Activated CD8-positive, alpha-beta T cell treated with anti-CD3 and anti-CD28 coated beads, Interleukin-2, amount 10 ng/mL, durations not matched to agents 7 days and 5 days (primary cell): ENCODE measurements around the gene RPS28. TPM values are rescaled to one million over a fixed set of nuclear protein-coding genes. Genes with fewer than 3 reads are reported as not detected.

Source experiments
- ATAC-seq: fragments of 150-1000 bp; cut with Tn5 transposase; one replicate; pipeline ENCODE4 v1.10.0; 2021; ENCODE audit warnings: moderate library complexity
- CTCF ChIA-PET: fragments of 350-600 bp; sonication (Branson Sonifier 250); formaldehyde crosslinking; loops from one replicate; lab custom pipeline; 2021; ENCODE audit warnings: antibody characterized with exemption; lab: Charles Lee
- POLR2A ChIA-PET: fragments of 350-600 bp; sonication (Branson Sonifier 250); formaldehyde crosslinking; loops from one replicate; lab custom pipeline; 2021; ENCODE audit warnings: antibody characterized with exemption; lab: Charles Lee
- DNase-seq: peaks from one replicate; pipeline ENCODE4 v3.0.0-alpha.2; 2020
- H3K27ac Mint-ChIP-seq: one replicate; pipeline ENCODE4 v1.8.0; 2021; ENCODE audit warnings: mild to moderate bottlenecking, mixed read lengths
- H3K27me3 Mint-ChIP-seq: one replicate; pipeline ENCODE4 v1.8.0; 2021; ENCODE audit warnings: low read depth, mixed read lengths
- H3K36me3 Mint-ChIP-seq: one replicate; pipeline ENCODE4 v1.8.0; 2021; ENCODE audit warnings: low read depth, mixed read lengths
- H3K4me1 Mint-ChIP-seq: one replicate; pipeline ENCODE4 v1.8.0; 2021; ENCODE audit warnings: low read depth, mixed read lengths
- H3K4me3 Mint-ChIP-seq: one replicate; pipeline ENCODE4 v1.8.0; 2021; ENCODE audit warnings: mild to moderate bottlenecking, mixed read lengths
- H3K9me3 Mint-ChIP-seq: one replicate; pipeline ENCODE4 v1.8.0; 2022; ENCODE audit warnings: mixed read lengths; ENCODE audit not compliant: insufficient read depth
- total RNA-seq, 2 experiments: library from RNA; stranded (reverse); gene quantifications; one replicate each; pipeline ENCODE4 v1.2.3, GENCODE V29; 2021

RPS28 gene
- total RNA-seq, 2 experiments from 2014 or later = 1,476 to 1,561 TPM

DNA sequence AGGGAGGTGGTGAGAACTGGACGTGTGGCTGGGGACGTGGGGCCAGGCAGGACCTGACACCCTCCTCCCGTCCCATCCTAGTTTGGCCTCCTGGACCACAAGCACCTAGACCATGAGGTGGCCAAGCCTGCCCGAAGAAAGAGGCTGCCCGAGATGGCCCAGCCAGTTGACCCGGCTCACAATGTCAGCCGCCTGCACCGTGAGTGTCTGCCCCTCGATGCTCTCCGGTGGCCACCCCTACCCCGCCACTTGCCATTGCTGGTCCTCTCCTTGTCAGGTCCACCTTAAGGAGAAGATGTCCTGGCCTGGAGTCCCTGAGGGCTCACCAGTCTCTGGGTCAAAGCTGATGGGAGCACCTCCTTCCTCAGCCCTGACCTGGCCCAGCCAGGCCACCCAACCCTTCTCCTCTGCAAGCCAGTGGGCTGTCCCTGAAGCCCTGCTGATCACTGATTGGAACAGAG, 44.9 kb downstream of the RPS28 start:
- Mint-ChIP-seq H3K9me3 (no peaks in the 10 kb centered on the region), H3K27ac (no peak overlapping the region), H3K4me1 (peaks cover 17% of the 10 kb centered on the region), H3K36me3 (no peaks in the 10 kb centered on the region), H3K27me3 (peaks cover 52% of the 10 kb centered on the region), H3K4me3 (no peak overlapping the region)
- ChIA-PET CTCF (interaction anchor here (0.6 to 1.6 kb wide), 4 partner anchors 13 to 212 kb away, joined by 3 read pairs; no protein-coding TSS in a partner anchor), POLR2A (interaction anchor here (0.9 kb wide), 1 partner anchor 25 kb away, joined by 3 read pairs; no protein-coding TSS in a partner anchor)
- DNase-seq = no peak
- ATAC-seq = no peak

GRCh38 chr19:8366961-8367326, 45.6 kb downstream of the RPS28 start:
- POLR2A ChIA-PET = interaction anchor here (1.2 kb wide), 1 partner anchor 147 kb away, joined by 4 read pairs; the partner anchor contains the start of gene ZNF414

DNA sequence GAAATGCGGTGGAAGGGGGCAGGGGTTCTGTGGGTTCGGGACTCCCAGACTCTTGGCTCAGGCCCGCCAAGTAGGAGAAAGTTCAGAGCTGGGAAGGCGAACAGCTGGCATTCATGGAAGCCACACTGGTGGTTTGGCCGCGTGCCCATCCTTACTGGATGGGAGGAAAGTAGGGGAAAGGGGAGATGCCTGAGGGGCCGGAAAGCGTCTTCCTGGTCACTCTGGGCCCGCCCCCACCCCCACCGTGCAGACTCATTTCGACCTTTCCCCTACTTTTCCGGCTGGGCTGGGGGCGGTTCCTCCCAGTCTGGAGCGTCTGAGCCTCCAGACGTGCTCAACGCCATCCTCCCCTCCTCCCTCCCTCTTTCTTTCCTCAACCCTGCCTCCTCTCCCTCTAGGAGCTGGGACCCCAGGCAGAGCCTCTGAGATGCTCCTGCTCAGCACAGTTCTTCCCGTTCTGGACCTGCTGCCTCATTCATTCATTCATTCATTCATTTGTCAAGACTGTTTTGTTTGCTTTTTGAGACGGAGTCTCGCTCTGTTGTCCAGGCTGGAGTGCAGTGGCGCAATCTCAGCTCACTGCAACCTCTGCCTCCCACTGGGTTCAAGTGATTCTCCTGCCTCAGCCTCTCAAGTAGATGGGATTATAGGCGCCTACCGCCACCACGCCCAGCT, 46.2 kb downstream of the RPS28 start:
- ChIA-PET CTCF (interaction anchor here (0.6 to 4.0 kb wide), 2 partner anchors 13 to 20 kb away, joined by 3 to 24 read pairs; no protein-coding TSS in a partner anchor), POLR2A (interaction anchor here (1.2 kb wide), 1 partner anchor 147 kb away, joined by 4 read pairs; the partner anchor contains the start of gene ZNF414)
- Mint-ChIP-seq H3K27ac (no peak overlapping the region), H3K4me1 (peaks cover 17% of the 10 kb centered on the region), H3K36me3 (no peaks in the 10 kb centered on the region), H3K27me3 (peaks cover 43% of the 10 kb centered on the region), H3K9me3 (no peaks in the 10 kb centered on the region), H3K4me3 (no peak overlapping the region)
- DNase-seq (no peak), ATAC-seq (no peak)

More at GRCh38 chr19:8366961-8367326, 45.6 kb downstream of the RPS28 start:
- Mint-ChIP-seq H3K4me3 (no peak overlapping the region), H3K27me3 (peaks cover 48% of the 10 kb centered on the region), H3K9me3 (no peaks in the 10 kb centered on the region), H3K36me3 (no peaks in the 10 kb centered on the region), H3K27ac (no peak overlapping the region), H3K4me1 (peaks cover 17% of the 10 kb centered on the region)
- no peak for DNase-seq
- CTCF ChIA-PET = interaction anchor here (1.1 kb wide), 1 partner anchor 13 kb away, joined by 3 read pairs; no protein-coding TSS in a partner anchor
- ATAC-seq = no peak

- no peaks in the 10 kb centered on the region for H3K9me3 Mint-ChIP-seq
- H3K36me3 Mint-ChIP-seq = no peaks in the 10 kb centered on the region
- H3K4me1 Mint-ChIP-seq = peaks cover 6% of the 10 kb centered on the region
- peaks cover 28% of the 10 kb centered on the region for H3K27me3 Mint-ChIP-seq
- no peak for DNase-seq
- no peak overlapping the region for H3K27ac Mint-ChIP-seq
- no peak for ATAC-seq
- ChIA-PET POLR2A (no interaction called here), CTCF (interaction anchor here (0.8 to 4.0 kb wide), 2 partner anchors 16 to 206 kb away, joined by 3 to 24 read pairs; partner anchors contain the start of gene MYO1F)
- H3K4me3 Mint-ChIP-seq = no peak overlapping the region
These were observed 49.1 kb downstream of the RPS28 start for GRCh38 chr19:8370176-8371010.

GRCh38 chr19:8371011-8371804, 49.9 kb downstream of the RPS28 start:
- no peaks in the 10 kb centered on the region for H3K36me3 Mint-ChIP-seq

More at GRCh38 chr19:8371011-8371804, 49.9 kb downstream of the RPS28 start:
- Mint-ChIP-seq H3K27ac (no peak overlapping the region), H3K9me3 (no peaks in the 10 kb centered on the region), H3K4me3 (no peak overlapping the region), H3K4me1 (peaks cover 8% of the 10 kb centered on the region), H3K27me3 (peaks cover 20% of the 10 kb centered on the region)
- ATAC-seq = no peak
- CTCF ChIA-PET = interaction anchor here (0.8 to 4.0 kb wide), 2 partner anchors 17 to 206 kb away, joined by 3 to 24 read pairs; partner anchors contain the start of gene MYO1F
- POLR2A ChIA-PET = no interaction called here
- no peak for DNase-seq

Other genes starting within 250 kb of the RPS28 start
- under 1 TPM in 1 of 2 experiments, not detected in 1; 0.03 TPM for gene FBN3, start 171.9 kb upstream of the RPS28 start, total RNA-seq
- 10 to 100 TPM; 27.7 to 28.1 TPM for gene CERS4, start 112.1 kb upstream of the RPS28 start, total RNA-seq
- gene CD320, start 13.1 kb upstream of the RPS28 start, total RNA-seq = 10 to 100 TPM; 54.6 to 55.0 TPM
- 10 to 100 TPM; 56.0 to 63.8 TPM for gene NDUFA7, start 121 bp upstream of the RPS28 start, total RNA-seq
- 1 to 10 TPM; 3.4 to 3.5 TPM for gene KANK3, start 21.8 kb downstream of the RPS28 start, total RNA-seq
- not detected for gene ANGPTL4, start 42.7 kb downstream of the RPS28 start, total RNA-seq
- gene RAB11B, start 68.9 kb downstream of the RPS28 start, total RNA-seq = 10 to 100 TPM; 92.4 to 92.7 TPM
- gene MARCHF2, start 91.8 kb downstream of the RPS28 start, total RNA-seq = 10 to 100 TPM; 26.8 to 28.1 TPM
- gene HNRNPM, start 123.5 kb downstream of the RPS28 start, total RNA-seq = 100 to 1,000 TPM; 283 to 291 TPM
- 1 to 10 TPM; 2.3 to 2.7 TPM for gene PRAM1, start 181.1 kb downstream of the RPS28 start, total RNA-seq
- 10 to 100 TPM; 28.7 to 36.2 TPM for gene ZNF414, start 192.7 kb downstream of the RPS28 start, total RNA-seq